GM04504 (cell line): ENCODE data around the gene PFDN2.

Experiments
- DNase-seq: peaks from one replicate; pipeline ENCODE4 v3.0.0-alpha.2; 2012; ENCODE audit warnings: low read depth

The PFDN2 gene

DNA sequence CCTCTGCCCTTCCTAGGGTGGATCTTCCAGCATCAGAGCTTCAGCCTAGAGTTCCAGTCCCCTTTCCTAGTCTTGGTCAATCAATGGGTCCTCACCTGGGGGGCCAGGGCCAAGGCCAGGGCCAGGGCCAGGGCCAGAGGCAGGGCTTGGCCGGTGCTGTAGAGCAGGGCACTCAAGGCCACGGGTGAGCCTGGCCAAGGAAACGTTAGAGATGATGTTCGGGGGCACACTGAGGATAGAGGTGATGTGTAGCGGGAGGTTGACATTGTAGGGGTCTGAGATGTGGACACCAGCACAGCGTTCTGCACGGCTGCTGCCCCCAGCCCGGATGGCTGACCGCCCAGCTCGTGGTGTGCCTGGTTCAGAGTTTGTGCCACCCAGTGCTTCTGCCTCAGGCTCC, 66.6 kb downstream of the PFDN2 start:
- no peak for DNase-seq
